GM19328 (cell line): ENCODE measurements around the gene CCR8.
"Not testable (repeated sequence)": the region's sequence is repeated elsewhere in the genome, so short reads cannot be mapped to it uniquely, and the experiment has no call there.

Experiments
- ATAC-seq: cut with Tn5 transposase; IDR thresholded peaks from one replicate; pipeline ENCODE4 v1.9.1; 2021; ENCODE audit warnings: mild to moderate bottlenecking, moderate library complexity; ENCODE audit not compliant: unreplicated experiment

CCR8 gene

DNA sequence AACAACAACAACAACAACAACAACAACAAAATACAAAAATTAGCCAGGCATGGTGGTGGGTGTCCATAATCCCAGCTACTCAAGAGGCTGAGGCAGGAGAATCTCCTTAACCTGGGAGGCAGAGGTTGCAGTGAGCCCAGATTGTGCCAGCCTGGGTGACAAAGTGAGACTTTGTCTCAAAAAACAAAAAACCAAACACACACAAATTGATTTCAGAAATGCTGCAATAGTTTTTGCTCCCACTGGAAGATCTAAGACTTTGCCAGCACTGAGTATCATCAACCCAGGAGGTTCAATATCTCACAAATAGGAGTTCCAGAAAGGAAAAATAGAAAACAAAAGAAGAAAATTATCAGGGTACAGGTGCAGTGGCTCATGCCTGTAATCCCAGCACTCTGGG lies 16.2 kb upstream of the CCR8 start:
- no peak for ATAC-seq

DNA sequence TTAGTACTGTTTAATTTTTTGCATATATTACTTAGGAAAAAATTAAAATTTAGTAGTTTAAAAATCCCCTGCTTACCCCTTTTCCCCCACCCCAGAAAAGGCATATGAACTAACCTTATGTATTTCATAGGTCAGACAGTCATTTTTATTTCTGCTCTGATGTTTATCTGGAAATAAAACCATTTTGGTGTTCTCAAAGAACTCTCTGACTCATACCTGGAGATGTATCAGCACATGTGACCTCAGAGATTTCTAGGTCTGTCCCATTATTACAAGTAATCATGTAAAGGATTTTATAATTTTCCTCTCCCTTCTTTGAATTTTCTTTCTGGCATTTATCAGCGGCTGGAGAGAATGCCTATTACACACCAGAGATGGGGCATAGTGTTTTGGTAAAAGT lies 14.1 kb upstream of the CCR8 start:
- ATAC-seq, result no peak

DNA sequence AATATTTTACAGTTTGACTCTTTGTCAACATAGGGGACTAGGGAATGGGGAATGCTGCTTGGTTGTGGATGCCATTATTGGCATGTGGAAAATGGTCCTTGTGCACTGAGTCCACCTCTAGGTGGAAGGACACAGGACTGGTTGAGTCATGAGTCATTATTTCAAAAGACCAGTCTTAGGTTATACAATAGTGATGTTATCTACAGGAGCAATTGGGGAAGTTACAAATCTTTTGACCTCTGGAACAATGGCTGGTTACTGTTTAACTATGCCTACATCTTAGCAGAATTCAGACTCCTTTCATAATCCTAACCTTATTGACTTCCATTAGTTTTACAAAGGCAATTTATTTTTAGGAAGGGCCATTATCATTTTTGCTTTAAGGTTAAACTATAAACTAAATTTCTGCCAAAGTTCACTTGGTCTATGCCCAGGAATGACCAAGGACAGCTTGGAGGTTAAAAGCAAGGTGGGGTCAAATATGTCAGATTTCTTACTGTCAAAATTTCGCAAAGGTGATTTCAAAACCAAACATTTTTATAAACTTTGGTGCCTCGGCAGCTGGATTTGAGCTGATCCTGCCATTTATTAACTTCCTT lies 11.8 kb upstream of the CCR8 start:
- ATAC-seq, result no peak

DNA sequence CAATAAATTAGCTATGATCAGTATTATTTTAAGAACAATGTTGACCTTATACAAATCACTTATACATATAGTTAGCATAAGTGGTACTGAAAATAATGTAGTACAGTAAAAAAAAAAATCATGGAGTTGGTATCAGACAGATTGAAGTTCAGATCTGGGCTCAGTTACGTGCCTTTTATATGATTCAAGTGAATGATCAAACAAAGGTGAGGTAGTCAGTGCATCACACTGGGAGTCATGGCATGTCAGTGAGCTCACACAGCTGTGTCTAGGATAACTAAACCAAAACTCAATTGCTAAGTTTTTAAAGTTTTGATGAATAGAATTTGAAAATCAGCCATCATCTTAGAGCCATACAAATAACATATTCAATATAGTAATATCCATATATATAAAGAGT lies 11.2 kb upstream of the CCR8 start:
- ATAC-seq, result no peak

DNA sequence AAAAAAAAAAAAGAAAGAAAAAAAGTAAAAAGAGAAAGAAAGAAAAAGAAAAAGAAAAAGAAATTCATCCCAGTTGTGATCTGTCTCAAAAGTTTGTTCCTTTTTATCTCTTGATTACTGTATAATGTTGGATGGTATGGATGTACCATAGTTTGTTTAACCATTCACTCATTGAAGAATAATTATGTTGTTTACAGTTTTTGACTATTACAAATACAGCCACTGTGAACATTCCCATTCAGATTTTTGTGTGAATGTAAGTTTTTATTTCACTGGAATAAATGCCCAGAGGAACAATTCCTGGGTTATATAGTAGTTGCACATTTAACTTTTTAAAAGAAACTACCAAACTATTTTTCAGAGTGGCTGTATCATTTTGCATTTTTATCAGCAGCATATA lies 10.3 kb upstream of the CCR8 start:
- no peak for ATAC-seq

DNA sequence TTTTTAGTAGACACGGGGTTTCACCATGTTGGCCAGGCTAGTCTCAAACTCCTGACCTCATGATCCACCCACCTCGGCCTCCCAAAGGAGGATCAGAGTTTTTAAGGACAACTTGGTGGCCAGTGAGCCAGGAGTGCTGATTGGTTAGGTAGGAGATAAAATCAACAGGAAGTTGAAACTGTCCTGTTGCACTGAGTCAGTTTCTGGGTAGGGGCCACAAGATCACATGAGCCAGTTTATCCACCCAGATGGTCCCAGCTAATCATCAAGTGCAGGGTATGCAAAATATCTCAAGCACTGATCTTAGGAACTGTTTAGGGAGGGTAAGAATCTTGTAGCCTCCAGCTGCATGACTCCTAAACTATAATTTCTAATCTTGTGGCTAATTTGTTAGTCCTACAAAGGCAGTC lies 7.9 kb upstream of the CCR8 start:
- ATAC-seq, result not testable (repeated sequence)

DNA sequence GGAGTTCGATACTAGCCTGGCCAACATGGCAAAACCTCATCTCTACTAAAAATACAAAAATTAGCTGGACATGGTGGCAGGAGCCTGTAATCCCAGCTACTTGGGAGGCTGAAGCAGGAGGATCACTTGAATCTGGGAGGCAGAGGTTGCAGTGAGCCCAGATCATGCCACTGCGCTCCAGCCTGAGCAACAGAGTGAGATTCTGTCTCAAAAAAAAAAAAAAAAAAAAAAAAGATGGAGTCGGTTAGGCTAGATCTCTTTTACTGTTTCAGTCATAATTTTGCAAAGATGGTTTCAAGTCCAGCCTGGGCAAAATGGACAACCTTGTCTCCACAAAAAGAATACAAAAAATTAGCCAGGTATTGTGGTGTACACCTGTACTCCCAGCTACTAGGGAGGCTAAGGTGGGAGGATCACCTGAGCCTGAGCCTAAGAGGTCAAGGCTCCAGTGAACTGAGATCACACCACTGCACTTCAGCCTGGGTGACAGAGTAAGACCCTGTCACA lies 7.2 kb upstream of the CCR8 start:
- ATAC-seq, result not testable (repeated sequence)

DNA sequence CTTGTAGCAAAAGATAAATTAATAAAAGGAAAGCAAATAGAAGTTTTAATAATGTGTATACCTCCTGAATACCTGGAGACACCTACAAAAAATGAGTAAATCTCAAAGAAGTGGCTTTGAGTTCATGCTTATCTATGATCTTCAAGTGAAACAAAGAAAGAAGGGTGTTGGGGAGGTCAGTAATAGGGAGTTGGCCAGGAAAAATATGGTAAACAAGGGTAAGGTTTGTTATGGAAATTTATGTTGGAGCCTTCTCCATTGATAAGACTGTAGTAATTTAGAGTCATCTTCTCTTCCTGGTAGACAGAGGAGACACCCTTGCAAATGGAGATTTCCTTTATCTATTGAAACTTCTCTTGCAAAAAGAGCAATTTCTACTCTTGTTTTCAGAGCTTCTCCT lies 6.6 kb upstream of the CCR8 start:
- ATAC-seq, result no peak

DNA sequence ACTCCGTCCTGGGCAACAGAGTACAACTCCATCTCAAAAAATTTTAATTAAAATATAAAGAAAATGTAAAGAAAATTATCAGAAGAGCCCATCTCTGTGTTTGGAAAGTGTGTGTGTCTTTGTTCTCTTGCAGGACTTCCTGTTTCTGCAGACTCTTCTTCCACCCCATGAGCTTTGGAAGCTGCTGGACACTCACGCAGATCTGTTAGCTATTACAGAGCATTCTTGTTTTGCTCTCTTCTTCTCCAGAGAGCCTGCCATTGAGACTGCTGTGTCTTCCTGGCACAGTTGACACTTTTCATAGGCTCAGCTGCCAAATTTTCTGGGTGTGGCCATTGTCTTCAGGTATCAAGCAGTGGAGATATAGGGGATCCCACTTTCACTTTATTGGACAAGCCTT lies 6.0 kb upstream of the CCR8 start:
- no peak for ATAC-seq

DNA sequence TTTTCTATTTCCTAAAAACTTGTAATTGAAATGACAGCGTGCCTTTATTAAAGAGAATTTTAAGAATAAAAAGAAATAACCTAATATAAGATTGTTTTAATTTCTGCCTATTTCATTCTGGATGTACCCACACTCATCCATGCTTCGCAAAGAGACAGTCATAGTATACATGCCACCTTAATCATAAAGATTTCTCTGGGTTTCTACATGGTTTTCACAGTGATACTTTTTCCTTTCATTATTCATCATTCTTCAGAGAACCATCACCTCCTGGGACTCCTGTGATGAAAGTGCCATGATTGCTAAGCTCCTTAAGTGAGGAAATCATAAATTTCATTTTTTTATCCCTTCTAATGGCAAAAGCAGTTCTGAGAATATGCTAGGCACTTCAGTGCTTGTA lies 4.3 kb upstream of the CCR8 start:
- ATAC-seq, result no peak

DNA sequence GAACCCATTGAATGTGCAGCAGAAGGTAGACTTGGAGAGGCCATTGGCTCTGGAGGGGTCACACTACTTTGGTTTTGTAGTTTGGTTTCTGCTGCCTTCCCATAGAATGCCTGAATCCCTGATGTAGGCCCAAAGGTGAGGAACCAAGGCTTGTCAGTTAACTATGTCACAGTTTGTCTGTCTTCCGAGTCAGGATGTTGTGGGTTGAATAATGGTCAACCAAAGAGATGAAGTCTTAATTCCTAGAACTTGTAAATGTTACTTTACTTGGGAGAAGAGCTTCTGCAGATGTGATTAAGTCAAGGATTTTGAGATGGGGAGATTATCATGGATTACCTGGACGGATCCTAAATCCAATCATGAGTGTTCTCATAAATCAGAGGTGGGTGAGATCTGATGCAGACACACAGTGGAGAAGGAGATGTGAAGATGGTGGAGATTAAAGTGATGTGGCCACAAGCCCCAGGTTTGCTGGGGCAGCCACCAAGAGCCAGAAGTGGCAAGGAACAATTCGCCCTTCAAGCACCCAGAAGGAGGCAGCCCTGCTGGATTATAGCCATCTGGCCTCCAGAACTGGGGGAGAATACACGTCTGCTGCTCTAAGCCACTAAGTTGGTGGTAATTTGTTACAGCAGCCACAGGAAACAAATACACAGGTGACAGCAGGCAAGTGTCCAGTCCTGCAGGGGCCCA lies 2.3 kb upstream of the CCR8 start:
- no peak for ATAC-seq

DNA sequence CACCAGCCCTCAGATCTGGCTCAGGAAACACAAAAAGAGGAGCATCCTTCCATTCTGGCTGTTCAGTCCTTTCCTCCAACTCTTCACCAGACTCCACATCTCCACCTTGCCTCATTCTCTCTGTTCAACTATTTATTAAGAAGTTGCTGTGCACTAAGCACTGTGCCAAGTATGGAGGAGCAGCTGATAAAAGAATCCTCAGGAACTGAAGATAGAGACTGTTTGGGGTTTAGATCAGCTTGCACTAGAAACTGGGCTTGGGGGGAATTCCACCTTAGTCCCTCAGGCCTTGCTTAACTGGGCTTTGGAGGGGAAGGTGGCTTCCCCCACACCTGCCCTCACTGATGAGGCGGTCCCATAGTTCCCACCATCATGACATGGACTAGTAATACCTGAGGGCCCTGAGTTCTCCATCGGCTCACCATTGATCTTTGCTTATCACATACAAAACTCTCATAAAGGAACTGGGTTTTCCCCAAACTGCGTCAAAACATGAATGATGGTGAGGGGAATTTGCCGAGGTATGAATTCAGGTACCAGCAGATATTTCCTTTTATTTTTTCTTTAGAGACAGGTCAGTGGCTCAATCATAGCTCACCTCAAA lies 1.7 kb upstream of the CCR8 start:
- ATAC-seq, result no peak

DNA sequence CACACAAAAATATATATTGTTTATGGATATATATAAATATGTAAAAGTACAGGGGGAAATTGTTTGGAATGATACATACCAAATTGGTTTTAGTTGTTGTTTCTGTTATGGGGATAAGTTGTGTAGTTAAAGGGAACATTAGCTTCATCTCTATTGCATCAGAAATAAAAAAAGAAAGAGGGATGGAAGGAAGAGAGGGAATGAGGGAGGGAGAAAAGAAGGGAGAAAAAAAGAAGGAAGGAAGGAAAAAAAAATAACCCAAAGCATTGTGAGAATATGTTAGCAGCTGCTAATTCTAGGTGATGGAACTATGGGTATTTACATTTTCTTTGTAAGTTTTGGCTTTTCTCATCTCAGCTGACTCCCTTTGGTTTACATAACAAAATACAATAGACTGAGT lies 1.3 kb downstream of the CCR8 start:
- ATAC-seq, result no peak

DNA sequence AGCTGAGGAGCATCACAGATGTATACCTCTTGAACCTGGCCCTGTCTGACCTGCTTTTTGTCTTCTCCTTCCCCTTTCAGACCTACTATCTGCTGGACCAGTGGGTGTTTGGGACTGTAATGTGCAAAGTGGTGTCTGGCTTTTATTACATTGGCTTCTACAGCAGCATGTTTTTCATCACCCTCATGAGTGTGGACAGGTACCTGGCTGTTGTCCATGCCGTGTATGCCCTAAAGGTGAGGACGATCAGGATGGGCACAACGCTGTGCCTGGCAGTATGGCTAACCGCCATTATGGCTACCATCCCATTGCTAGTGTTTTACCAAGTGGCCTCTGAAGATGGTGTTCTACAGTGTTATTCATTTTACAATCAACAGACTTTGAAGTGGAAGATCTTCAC lies 3.0 kb downstream of the CCR8 start:
- ATAC-seq, result no peak

DNA sequence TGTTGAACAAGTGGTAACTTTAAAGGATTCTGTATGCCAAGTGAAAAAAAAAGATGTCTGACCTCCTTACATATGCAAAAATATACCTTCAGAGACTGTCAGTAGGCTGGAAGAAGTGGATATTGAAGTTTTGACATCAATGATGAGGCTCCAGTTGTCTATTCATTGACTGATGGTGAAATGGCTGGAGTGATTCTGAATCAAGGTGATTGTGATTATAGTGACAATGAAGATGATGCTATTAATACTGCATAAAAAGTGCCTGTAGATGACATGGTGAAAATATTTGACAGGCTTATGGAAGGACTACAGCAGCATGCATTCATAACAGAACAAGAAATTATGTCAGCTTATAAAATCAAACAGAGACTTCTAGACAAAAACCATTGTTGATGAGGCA lies 4.1 kb downstream of the CCR8 start:
- no peak for ATAC-seq

DNA sequence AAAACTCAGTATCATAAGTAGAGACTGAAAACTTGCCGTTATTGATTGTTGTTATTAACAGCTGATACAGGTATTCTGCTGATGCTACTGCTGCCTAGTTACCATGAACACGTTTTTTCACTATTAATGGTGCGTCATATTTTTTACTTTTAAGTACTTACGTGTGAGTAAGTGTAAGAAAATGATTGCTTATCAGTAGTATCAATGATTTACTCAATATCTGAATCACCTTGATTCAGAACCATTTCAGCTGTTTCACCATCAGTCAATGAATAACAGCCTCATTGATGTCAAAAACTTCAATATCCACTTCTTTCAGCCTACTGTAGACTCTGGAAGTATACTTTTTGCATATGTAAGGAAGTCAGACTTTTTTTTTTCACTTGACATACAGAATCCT lies 4.7 kb downstream of the CCR8 start:
- ATAC-seq, result no peak

DNA sequence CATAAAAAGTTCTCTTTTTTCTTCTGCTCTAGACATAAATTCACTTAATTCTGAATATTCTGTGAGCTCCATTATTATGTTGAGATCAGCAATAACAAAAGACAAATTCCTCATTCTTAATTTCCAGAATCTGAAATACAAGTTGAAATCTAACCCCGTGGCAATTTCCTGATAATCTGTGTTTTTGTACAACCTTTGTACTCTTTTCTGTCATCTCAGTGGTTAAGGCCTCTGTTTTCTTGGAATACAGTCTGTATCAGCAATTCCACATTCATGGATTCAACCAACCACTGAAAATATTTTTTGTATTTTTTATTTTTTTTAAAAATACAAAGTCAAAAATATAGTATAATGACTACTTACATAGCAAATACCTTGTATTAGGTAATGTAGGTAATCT lies 8.7 kb downstream of the CCR8 start:
- no peak for ATAC-seq

DNA sequence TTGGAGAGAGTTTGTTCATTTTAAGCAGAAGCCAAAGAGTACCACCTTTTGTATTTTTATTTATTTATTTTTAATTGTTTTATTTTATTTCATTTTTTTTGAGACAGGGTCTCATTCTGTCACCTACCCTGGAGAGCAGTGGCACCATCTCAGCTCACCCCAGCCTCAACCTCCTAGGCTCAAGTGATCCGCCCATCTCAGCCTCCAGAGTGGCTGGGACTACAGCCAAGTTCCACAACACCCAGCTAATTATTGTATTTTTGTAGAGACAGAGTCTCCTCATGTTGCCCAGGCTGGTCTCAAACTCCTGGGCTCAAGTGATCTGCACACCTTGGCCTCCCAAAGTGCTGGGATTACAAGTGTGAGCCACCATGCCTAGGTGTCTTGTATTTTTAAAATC lies 9.6 kb downstream of the CCR8 start:
- no peak for ATAC-seq

DNA sequence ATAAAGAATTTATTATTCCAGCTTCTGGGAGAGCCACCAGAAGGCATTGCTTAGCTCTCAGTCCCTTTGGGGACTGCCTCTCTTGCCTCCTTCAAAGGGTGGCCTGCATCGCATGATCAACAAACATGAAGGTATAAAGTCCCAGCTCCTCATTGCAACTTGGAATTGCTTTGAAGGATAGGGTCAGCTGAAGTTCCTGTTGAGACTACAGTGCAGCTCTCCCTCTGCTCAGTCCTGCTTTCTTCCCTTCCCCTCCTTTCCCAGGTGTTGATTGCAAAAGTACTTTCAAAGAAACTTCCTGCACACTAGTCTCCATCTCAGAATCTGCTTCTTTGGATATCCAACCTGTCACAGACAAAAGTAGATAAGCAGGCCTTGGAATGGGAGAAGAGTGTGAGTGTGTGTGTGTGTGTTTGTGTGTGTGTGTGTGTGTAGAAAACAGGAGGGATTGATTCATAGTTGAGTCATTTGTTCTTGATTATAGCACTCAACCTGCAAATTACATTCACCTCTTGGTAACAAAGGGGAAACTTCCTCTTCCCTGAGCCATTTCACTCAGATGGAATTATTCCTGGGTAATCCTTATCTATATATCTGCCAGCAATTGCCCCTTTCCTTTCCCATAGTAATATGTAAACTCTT lies 13.7 kb downstream of the CCR8 start:
- no peak for ATAC-seq

DNA sequence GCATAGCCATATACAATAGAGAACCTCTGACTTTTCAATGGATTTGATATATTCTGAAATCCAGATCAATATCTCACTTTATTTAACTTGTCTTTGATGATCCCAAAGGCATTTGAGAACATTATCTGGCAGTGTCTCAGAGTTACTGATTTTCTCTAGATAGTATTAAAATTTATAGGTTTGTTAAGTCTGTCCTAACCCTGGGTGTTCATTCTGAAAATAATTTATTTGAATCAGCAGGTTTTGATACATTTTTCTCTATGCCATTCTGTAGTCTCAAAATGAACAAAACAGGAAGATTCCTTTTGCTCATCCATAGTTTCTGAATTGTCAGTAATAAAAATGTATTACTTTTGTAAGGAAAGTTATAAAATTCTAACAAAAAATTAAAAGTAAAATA lies 14.3 kb downstream of the CCR8 start:
- ATAC-seq, result no peak

DNA sequence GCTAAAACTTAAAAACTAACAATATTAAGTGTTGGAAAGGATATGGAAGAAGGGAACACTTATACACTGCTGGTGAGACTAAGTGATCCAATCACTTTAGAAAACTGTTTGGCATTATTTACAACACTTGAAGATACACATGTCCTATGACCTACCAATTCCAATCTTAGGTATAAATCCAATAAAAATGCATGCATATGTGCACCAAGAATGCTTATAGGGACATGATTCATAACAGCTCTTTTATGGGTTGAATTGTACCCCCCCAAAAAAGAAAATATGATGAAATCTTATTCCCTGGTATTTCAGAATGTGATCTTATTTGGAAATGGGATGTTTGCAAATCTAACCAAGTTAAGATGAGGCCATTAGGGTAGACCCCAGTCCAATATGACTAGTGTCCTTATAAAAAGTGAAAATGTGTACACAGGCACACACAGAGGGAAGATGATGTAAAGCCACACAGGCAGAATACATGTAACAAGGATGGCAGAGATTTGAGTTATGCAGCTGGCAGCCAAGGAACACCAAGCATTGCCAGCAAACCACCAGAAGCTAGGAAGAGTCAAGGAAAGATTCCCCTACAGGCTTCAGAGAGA lies 15.3 kb downstream of the CCR8 start:
- ATAC-seq, result no peak
